NCI-H748 treated with DMSO at 0.1 percent for 48 hours (cell line): Measurements from ENCODE around the gene IRX5.
A peak's percentile ranks its signal among the peaks of the same experiment; 100 is the strongest.

Experiments used
- DNase-seq: peaks from one replicate; lab custom pipeline; 2025; lab: John Stamatoyannopoulos, UW

IRX5 gene

DNA sequence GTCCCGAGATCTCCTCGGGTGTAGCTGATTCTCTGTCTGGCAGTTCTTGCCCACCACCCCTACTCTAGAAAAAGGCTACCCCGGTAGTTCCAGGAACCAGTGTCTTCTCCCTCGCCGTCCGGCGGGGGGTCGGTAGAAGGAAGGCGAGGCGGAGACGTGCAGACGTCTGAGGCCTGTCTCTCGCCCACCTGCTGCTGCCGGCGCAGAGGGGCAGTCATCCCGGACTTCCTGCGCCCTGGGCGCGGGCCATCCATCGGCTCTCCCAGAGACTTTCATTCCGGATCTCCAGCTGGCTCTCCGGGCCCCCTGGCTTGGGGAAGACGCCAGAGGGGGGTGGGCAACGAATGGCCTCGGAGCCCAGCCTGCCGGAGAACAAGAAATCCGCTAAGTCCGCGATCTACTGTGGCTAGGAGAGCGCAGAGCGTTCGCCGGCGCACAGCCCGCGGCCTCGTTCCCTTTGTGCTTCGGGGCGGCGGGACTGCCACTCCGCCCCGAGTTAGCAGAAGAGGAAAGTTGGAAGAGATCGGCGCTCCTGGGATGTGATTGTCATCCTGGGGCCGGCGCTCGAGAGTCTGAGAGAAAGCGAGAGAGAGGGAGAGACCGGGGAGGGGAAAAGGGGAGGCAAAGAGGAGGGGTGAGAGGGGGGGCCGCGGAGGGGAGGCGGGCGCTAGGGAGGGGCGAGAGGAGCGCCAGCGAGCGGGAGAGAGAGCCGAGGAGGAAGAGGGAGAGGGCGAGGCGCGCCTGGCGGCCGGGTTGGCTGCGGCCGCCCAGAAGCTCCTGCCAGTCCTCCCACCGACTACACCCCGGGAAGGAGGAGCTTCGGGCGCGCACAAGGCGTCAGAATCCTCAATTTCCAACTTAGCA, at the start of gene IRX5:
TSS of gene IRX5 (plus strand) at position 861 of the 864 bp plus-strand sequence. CDS start 334 bp downstream, outside the sequence.
- peak; percentile 57 for DNase-seq

DNA sequence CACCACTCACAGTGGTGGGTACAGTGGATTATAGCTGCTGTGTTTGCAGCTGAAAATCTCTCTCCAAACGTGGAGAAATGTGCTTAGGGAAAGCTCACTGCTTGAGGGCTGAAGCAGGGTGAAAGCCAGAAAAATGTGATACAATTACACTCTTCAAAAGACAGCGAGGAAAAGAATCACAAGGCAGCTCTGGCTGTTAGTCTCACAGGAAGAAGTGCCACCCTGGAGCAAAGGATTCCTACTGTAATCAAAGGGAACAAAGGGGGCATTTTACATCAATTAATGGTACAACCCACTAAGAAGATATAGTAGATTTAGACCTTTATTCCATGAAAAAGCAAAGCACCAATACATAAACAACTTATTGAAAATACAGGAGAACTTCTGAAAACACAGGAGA, 48.1 kb upstream of the IRX5 start:
- DNase-seq: no peak

DNA sequence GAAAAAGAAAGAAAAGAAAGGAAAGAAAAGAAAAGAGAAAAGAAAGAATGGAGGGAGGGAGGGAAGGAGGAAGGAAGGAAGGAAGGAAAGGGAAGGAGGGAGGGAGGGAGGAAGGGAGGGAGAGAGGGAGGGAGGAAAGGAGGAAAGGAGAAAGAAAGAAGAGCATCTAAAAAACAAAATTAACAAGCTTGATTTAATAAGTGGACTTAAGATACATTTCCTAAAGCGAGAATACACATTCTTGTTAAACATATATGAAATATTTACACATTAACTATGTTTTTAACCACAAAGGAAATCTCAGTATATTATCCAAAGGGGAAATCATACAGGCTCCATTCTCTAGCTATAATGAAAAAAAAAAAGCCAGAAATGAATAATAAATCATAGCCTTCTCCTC, 47.3 kb upstream of the IRX5 start:
- no peak for DNase-seq

DNA sequence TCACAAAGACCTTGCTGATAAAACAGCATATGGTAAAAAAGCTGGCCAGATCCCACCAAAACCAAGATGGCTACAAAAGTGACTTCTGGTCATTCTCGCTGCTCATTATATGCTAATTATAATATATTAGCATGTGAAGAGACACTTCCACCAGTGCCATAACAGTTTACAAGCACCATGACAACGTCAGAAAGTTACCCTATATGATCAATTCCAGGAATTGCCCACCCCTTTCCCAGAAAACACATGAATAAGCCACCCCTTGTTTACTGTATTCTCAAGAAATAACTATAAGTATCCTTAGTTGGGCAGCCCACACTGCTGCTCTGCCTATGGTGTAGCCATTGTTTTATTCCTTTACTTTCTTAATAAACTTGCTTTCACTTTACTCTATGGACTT, 44.6 kb upstream of the IRX5 start:
- DNase-seq: no peak

GRCh38 chr16:54890381-54890780, 40.3 kb upstream of the IRX5 start:
- no peak for DNase-seq

DNA sequence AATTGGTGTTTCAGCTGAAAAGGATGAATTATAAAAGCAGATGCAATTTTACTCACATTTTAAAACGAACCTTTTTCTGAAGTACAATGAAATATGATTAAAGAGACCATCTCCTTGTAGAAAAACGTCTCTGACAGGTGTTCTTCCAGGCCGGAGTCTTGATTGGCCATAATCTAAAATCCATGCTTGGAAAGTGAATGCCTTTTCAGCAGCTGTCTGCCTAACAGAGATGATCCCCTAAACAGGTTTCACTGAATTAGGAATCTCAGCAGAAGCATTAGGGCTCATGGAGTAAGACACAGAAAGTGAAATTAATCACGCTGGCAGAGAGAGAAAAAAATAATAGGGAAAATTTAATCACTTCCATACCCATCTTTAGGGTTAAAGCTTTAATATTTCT, 39.3 kb upstream of the IRX5 start:
- DNase-seq: no peak

GRCh38 chr16:54892981-54893380, 37.7 kb upstream of the IRX5 start:
- no peak for DNase-seq

GRCh38 chr16:54897930-54898329, 32.7 kb upstream of the IRX5 start:
- no peak for DNase-seq

DNA sequence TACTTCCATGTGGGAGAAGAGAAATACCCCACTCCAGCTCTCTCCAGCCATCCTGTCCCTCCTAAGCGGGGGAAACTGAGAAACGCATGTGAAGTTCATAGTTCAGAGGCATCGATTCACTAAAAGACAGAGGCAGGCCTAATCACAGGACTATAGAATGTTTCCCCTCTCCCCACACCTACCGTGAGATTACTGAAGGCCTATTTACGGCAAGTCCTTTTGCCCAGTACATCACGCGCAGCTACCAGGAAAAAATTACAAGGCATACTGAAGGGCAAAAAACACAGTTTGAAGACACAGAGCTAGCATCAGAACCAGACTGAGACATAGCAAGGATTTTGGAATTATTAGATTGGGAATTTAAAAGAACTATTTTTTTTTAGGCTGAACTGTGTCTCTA, 29.1 kb upstream of the IRX5 start:
- DNase-seq: no peak

- no peak for DNase-seq
These were observed 27.6 kb upstream of the IRX5 start for GRCh38 chr16:54903047-54903446.

GRCh38 chr16:54911079-54911478, 19.6 kb upstream of the IRX5 start:
- DNase-seq: no peak

- DNase-seq: no peak
These were observed 17.9 kb upstream of the IRX5 start for GRCh38 chr16:54912720-54913119.

GRCh38 chr16:54921206-54921824, 9.3 kb upstream of the IRX5 start:
- peak; percentile 57 for DNase-seq

DNA sequence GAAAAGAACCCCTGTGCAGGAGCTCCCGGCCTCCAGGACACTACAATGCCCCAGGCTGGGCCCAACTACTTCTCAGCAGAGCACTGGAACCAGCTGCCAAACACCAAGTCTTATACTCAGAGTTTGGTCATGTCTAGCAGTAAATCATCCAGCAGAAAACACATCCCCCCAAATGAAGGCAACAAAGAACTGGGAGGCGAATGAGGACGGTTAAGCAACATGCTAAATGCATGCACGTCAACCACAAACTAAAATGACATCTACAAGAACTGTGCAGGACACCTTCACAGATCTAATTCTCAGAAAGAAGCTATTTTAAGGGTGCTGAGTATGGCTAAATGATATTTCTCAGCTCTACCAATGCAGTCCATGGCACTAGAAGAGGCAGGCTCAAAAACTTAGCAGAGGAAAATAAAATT, 7.6 kb upstream of the IRX5 start:
- no peak for DNase-seq

DNA sequence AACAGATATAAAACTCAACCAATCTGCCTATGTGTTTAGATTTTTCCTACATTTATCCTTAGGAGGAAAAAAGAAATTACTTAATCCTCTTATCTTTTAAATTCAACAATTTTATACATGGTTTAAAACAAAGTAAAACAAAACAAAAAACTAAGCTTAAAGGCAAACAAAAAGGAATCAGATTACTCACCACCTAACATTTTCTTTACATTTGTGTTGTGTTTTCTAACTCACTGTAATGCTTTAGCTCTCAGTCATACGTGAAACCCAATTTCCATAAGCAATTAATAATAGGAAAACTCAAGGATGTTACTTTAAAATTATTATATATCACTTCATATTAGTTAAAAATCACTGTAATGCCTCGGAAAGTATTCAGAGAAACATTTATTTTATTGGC, 6.7 kb upstream of the IRX5 start:
- no peak for DNase-seq

GRCh38 chr16:54926166-54926838, 4.4 kb upstream of the IRX5 start:
- peak; percentile 30 for DNase-seq

- DNase-seq: peak; percentile 25
These were observed 3.3 kb upstream of the IRX5 start for GRCh38 chr16:54927125-54928015.

DNA sequence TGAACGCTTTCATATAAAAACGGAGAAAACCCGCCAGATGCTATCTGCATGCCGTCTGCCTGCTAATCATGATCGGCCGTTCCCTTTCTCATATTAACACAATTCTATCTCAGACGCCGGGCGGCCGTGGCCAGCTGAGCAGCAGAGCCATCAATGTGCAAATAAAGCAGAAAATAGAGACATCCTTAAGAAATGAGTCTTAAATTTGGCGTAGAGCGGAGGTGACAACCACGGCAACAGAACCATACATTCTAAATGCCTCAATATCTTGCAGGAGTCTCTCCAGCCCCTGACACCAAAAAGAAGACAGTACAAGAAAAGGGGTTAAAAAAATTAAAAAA, 2.7 kb upstream of the IRX5 start:
- peak; percentile 16 for DNase-seq

GRCh38 chr16:54928411-54929089, 2.1 kb upstream of the IRX5 start:
- no peak for DNase-seq

- DNase-seq: peak; percentile 94
These were observed 1.3 kb upstream of the IRX5 start for GRCh38 chr16:54929090-54930004.

DNA sequence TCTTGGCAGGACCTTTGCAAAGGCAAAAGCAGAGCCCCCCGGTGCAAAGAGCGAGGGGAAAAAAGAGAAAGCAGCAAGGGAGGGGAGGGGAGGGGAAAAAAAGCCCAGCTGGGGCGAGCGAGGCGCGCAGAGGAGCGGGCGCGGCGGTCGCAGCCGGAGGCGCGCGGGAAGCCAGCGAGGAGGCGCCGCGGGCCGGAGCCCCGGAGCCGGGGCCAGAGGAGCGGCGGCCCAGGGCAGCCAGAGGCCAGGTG, 129 bp downstream of the IRX5 start:
- DNase-seq: no peak
